Measurements from ENCODE around the gene LRP6. TPM values are rescaled to one million over a fixed set of nuclear protein-coding genes. Genes with fewer than 3 reads are reported as not detected.

Gene LRP6
- total and polyA plus RNA-seq, 4 donors: 9.4 to 125 (median 26.8) TPM

DNA sequence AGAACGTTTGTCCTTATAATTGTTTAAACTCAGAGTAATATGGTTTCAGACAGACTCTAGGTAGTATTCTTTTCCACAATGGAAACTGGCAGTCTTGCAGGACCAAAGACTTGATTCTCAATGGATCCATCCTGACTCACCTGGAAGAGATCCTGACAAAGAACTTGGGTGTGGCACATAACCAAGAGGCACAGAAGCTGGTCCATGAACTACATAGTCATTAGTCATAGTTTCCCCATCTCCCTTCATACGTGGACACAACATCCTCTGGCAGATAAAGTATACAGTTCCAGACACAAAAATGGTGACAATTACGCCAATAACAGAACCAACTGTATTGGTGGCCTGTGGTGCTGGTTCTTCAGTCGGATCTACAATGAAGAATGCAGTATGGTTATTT is 140.3 kb downstream of the LRP6 start:
- TF ChIP-seq, protein P1, sequence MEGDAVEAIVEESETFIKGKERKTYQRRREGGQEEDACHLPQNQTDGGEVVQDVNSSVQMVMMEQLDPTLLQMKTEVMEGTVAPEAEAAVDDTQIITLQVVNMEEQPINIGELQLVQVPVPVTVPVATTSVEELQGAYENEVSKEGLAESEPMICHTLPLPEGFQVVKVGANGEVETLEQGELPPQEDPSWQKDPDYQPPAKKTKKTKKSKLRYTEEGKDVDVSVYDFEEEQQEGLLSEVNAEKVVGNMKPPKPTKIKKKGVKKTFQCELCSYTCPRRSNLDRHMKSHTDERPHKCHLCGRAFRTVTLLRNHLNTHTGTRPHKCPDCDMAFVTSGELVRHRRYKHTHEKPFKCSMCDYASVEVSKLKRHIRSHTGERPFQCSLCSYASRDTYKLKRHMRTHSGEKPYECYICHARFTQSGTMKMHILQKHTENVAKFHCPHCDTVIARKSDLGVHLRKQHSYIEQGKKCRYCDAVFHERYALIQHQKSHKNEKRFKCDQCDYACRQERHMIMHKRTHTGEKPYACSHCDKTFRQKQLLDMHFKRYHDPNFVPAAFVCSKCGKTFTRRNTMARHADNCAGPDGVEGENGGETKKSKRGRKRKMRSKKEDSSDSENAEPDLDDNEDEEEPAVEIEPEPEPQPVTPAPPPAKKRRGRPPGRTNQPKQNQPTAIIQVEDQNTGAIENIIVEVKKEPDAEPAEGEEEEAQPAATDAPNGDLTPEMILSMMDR (IDR thresholded peaks at IDR 0.05; ENCODE audit: control extremely low read depth, extremely low read depth): no peak
- no peak overlapping the region for H3K27ac ChIP-seq (ENCODE audit: low read depth in 1 of 2, low read length in 1 of 2)
- no peaks in the 10 kb centered on the region for H3K9me3 ChIP-seq (ENCODE audit: control insufficient read depth in 4 of 4, insufficient read depth in 3 of 4, low read length in 3 of 4)
- no peak overlapping the region for H3K4me3 ChIP-seq
- no peak overlapping the region for H3K9ac ChIP-seq (ENCODE audit: insufficient read depth in 1 of 2, low read length in 2 of 2)
- H3K27me3 ChIP-seq (ENCODE audit: control insufficient read depth in 3 of 3, insufficient read depth in 3 of 3, low read length in 2 of 3): no peaks in the 10 kb centered on the region
- peaks cover 0 to 4% (median 0%) of the 10 kb centered on the region in 5 donors for H3K4me1 ChIP-seq (ENCODE audit: control insufficient read depth in 5 of 5, insufficient read depth in 5 of 5, low read length in 5 of 5)
- WGBS, 2 donors: 86 to 89% methylated on average over 4 of the region's 4 CpGs
- H3K36me3 ChIP-seq (ENCODE audit: control insufficient read depth in 4 of 4, insufficient read depth in 4 of 4, low read length in 4 of 4): peaks cover 3 to 34% (median 29%) of the 10 kb centered on the region in 4 donors
- ATAC-seq (ENCODE audit: insufficient read depth, low FRiP score) (no peak), DNase-seq (no peak)

DNA sequence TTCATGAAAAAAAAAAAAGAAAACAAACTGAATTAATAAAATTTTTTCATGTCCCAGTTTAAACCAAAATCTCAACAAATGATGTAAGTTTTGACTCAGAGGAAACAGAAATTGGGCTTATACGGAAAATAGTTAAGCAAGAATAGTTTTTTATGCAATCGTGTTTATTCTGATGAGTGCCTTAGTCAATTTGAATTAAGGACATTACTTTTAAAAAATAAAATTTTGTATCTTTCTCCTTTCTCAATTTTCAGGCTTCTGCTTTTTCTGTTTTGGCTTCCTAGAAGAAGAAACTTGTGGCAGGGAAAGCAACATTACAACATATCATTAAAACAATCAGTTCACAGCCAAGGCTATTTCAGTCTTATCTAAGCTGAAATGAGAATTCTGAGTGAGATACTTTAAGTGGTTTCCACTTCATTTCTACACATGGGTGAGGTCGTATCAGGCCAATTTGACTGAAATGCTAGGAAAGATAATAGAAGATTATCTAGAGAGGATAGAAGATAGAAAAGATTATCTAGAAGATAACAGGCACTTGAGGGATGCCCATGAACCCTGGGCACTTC is 143.7 kb downstream of the LRP6 start:
- Histone ChIP-seq H3K36me3 (ENCODE audit: control insufficient read depth in 4 of 4, insufficient read depth in 4 of 4, low read length in 4 of 4) (peaks cover 6 to 34% (median 26%) of the 10 kb centered on the region in 4 donors), H3K4me1 (ENCODE audit: control insufficient read depth in 5 of 5, insufficient read depth in 5 of 5, low read length in 5 of 5) (peaks cover 0 to 4% (median 0%) of the 10 kb centered on the region in 5 donors), H3K9ac (ENCODE audit: insufficient read depth in 1 of 2, low read length in 2 of 2) (no peak overlapping the region), H3K9me3 (ENCODE audit: control insufficient read depth in 4 of 4, insufficient read depth in 3 of 4, low read length in 3 of 4) (no peaks in the 10 kb centered on the region), H3K27ac (ENCODE audit: low read depth in 1 of 2, low read length in 1 of 2) (no peak overlapping the region), H3K27me3 (ENCODE audit: control insufficient read depth in 3 of 3, insufficient read depth in 3 of 3, low read length in 2 of 3) (no peaks in the 10 kb centered on the region), H3K4me3 (no peak overlapping the region)
- ATAC-seq (ENCODE audit: insufficient read depth, low FRiP score) (no peak), DNase-seq (no peak)
- WGBS, 2 donors: 54 to 68% methylated on average over 3 of the region's 3 CpGs
- TF ChIP-seq, protein P1 (IDR thresholded peaks at IDR 0.05; ENCODE audit: control extremely low read depth, extremely low read depth): no peak

DNA sequence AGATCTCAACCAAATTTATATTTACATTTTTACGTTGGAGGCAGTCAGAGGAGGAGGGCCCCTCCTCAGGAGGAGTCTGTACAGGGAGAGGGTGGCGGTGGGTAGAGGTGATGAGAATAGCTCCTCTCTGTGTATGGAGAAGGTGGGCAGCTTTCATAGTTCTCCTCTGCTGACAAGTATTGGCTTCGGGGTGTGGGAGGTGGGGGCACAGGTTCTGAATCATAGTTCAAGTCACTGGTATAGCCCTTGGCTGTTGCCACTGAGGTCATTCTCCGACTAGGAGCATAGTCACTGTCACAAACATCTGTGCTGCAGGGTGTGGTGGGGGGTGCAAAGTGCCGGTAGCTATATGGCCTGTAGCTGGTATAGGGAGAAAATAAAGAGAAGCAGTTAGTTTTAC is 145.8 kb downstream of the LRP6 start:
- H3K36me3 ChIP-seq (ENCODE audit: control insufficient read depth in 4 of 4, insufficient read depth in 4 of 4, low read length in 4 of 4): peaks cover 6 to 27% (median 14%) of the 10 kb centered on the region in 4 donors
- no peak overlapping the region for H3K4me3 ChIP-seq
- TF ChIP-seq, protein P1 (IDR thresholded peaks at IDR 0.05; ENCODE audit: control extremely low read depth, extremely low read depth): no peak
- no peaks in the 10 kb centered on the region for H3K27me3 ChIP-seq (ENCODE audit: control insufficient read depth in 3 of 3, insufficient read depth in 3 of 3, low read length in 2 of 3)
- H3K9ac ChIP-seq (ENCODE audit: insufficient read depth in 1 of 2, low read length in 2 of 2): no peak overlapping the region
- H3K27ac ChIP-seq (ENCODE audit: low read depth in 1 of 2, low read length in 1 of 2): no peak overlapping the region
- peaks cover 0 to 4% (median 0%) of the 10 kb centered on the region in 5 donors for H3K4me1 ChIP-seq (ENCODE audit: control insufficient read depth in 5 of 5, insufficient read depth in 5 of 5, low read length in 5 of 5)
- no peaks in the 10 kb centered on the region for H3K9me3 ChIP-seq (ENCODE audit: control insufficient read depth in 4 of 4, insufficient read depth in 3 of 4, low read length in 3 of 4)
- WGBS, 2 donors: 88 to 96% methylated on average over 5 of the region's 5 CpGs
- ATAC-seq (ENCODE audit: insufficient read depth, low FRiP score) (no peak), DNase-seq (no peak)

DNA sequence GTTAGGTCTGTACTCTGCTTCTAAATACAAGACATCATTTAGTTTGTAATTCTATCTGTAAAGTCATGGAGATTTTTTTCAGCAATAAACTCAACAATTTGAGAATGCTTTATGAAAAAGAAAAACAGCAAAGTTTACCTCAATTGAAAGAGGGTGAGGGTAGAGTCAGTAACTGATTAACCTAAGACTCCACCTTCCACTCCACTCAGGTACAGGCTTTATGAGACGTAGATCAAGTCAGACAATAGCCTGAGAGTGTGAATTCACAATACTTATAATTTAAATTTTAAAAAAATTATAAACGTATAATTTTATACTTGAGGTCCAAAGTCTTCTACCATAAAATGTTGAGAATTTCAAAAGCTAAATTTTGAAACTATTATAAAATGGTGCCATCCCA is 150.2 kb downstream of the LRP6 start:
- WGBS, 2 donors: 76 to 86% methylated on average over 2 of the region's 2 CpGs
- H3K4me3 ChIP-seq: no peak overlapping the region
- H3K9ac ChIP-seq (ENCODE audit: insufficient read depth in 1 of 2, low read length in 2 of 2): no peak overlapping the region
- DNase-seq (no peak), ATAC-seq (ENCODE audit: insufficient read depth, low FRiP score) (no peak)
- H3K27ac ChIP-seq (ENCODE audit: low read depth in 1 of 2, low read length in 1 of 2): no peak overlapping the region
- TF ChIP-seq, protein P1 (IDR thresholded peaks at IDR 0.05; ENCODE audit: control extremely low read depth, extremely low read depth): no peak
- no peaks in the 10 kb centered on the region for H3K27me3 ChIP-seq (ENCODE audit: control insufficient read depth in 3 of 3, insufficient read depth in 3 of 3, low read length in 2 of 3)
- H3K4me1 ChIP-seq (ENCODE audit: control insufficient read depth in 5 of 5, insufficient read depth in 5 of 5, low read length in 5 of 5): no peaks in the 10 kb centered on the region
- H3K36me3 ChIP-seq (ENCODE audit: control insufficient read depth in 4 of 4, insufficient read depth in 4 of 4, low read length in 4 of 4): peaks cover 4 to 21% (median 11%) of the 10 kb centered on the region in 4 donors
- H3K9me3 ChIP-seq (ENCODE audit: control insufficient read depth in 4 of 4, insufficient read depth in 3 of 4, low read length in 3 of 4): no peaks in the 10 kb centered on the region

All from lung (tissue), 12 donors.